ENCODE data around the gene MTMR6. TPM values are rescaled to one million over a fixed set of nuclear protein-coding genes. Genes with fewer than 3 reads are reported as not detected.

Gene MTMR6
- polyA plus RNA-seq, 1 donor (not counting 4 experiments of a cell fraction or from before 2014, with no cell fraction given), result 20.3 TPM

GRCh38 chr13:25227690-25228089 lies 59.6 kb downstream of the MTMR6 start:
- Histone ChIP-seq H3K4me3 (ENCODE audit: control insufficient read depth in 2 of 3, extremely low read depth in 1 of 3, insufficient read depth in 2 of 3, low read depth in 1 of 3, low read length in 3 of 3) (no peak overlapping the region), H2AFZ (ENCODE audit: control insufficient read depth, low read length) (no peak overlapping the region), H4K20me1 (ENCODE audit: control insufficient read depth, extremely low read depth, insufficient read depth, low read length) (no peaks in the 10 kb centered on the region), H3K36me3 (ENCODE audit: control insufficient read depth in 2 of 2, extremely low read depth in 1 of 2, insufficient read depth in 2 of 2, low read length in 2 of 2) (no peaks in the 10 kb centered on the region), H3K9me3 (ENCODE audit: control insufficient read depth, low read depth, low read length) (no peaks in the 10 kb centered on the region), H3K9ac (ENCODE audit: control insufficient read depth, extremely low read depth, insufficient read depth, low read length) (no peak overlapping the region), H3K79me2 (ENCODE audit: control insufficient read depth, insufficient read depth, low read length) (no peaks in the 10 kb centered on the region), H3K27me3 (ENCODE audit: control insufficient read depth, extremely low read depth, insufficient read depth, low read length) (peaks cover 12% of the 10 kb centered on the region), H3K27ac (ENCODE audit: control insufficient read depth, insufficient read depth, low read length) (no peak overlapping the region), H3K4me2 (ENCODE audit: control insufficient read depth, extremely low read depth, insufficient read depth, low read depth, low read length) (no peak overlapping the region), H3K4me1 (ENCODE audit: control insufficient read depth, extremely low read depth, insufficient read depth, low read length) (no peaks in the 10 kb centered on the region), H3K9me1 (ENCODE audit: control insufficient read depth, extremely low read depth, insufficient read depth, low read length) (no peaks in the 10 kb centered on the region)
- dilution Hi-C loops (cut with MboI; ENCODE audit: extremely low pct_ligation_motif_present, low sequenced_read_pairs), result no loop called here
- no peak for DNase-seq (ENCODE audit: low read depth, low spot score)
- TF ChIP-seq CTCF (optimal IDR thresholded peaks at IDR 0.05 in 1 of 3, IDR thresholded peaks at IDR 0.05 in 1 of 3, conservative IDR thresholded peaks at IDR 0.05 in 1 of 3; ENCODE audit: extremely low read depth in 1 of 3, insufficient read depth in 2 of 3, low read length in 3 of 3), result no peak
- no peak for TF ChIP-seq EZH2 (IDR thresholded peaks at IDR 0.05; ENCODE audit: low read length)
- FAIRE-seq, result no peak

GRCh38 chr13:25225970-25226369 lies 61.3 kb downstream of the MTMR6 start:
- Histone ChIP-seq H3K9me1 (ENCODE audit: control insufficient read depth, extremely low read depth, insufficient read depth, low read length) (no peaks in the 10 kb centered on the region), H3K4me3 (ENCODE audit: control insufficient read depth in 2 of 3, extremely low read depth in 1 of 3, insufficient read depth in 2 of 3, low read depth in 1 of 3, low read length in 3 of 3) (no peak overlapping the region), H3K27ac (ENCODE audit: control insufficient read depth, insufficient read depth, low read length) (no peak overlapping the region), H3K36me3 (ENCODE audit: control insufficient read depth in 2 of 2, extremely low read depth in 1 of 2, insufficient read depth in 2 of 2, low read length in 2 of 2) (no peaks in the 10 kb centered on the region), H3K27me3 (ENCODE audit: control insufficient read depth, extremely low read depth, insufficient read depth, low read length) (peaks cover 12% of the 10 kb centered on the region), H3K9ac (ENCODE audit: control insufficient read depth, extremely low read depth, insufficient read depth, low read length) (no peak overlapping the region), H3K4me1 (ENCODE audit: control insufficient read depth, extremely low read depth, insufficient read depth, low read length) (no peaks in the 10 kb centered on the region), H3K79me2 (ENCODE audit: control insufficient read depth, insufficient read depth, low read length) (no peaks in the 10 kb centered on the region), H3K9me3 (ENCODE audit: control insufficient read depth, low read depth, low read length) (no peaks in the 10 kb centered on the region), H4K20me1 (ENCODE audit: control insufficient read depth, extremely low read depth, insufficient read depth, low read length) (no peaks in the 10 kb centered on the region), H2AFZ (ENCODE audit: control insufficient read depth, low read length) (no peak overlapping the region), H3K4me2 (ENCODE audit: control insufficient read depth, extremely low read depth, insufficient read depth, low read depth, low read length) (no peak overlapping the region)
- TF ChIP-seq EZH2 (IDR thresholded peaks at IDR 0.05; ENCODE audit: low read length), result no peak
- TF ChIP-seq CTCF (optimal IDR thresholded peaks at IDR 0.05 in 1 of 3, IDR thresholded peaks at IDR 0.05 in 1 of 3, conservative IDR thresholded peaks at IDR 0.05 in 1 of 3; ENCODE audit: extremely low read depth in 1 of 3, insufficient read depth in 2 of 3, low read length in 3 of 3), result no peak
- dilution Hi-C loops (cut with MboI; ENCODE audit: extremely low pct_ligation_motif_present, low sequenced_read_pairs), result no loop called here
- DNase-seq (ENCODE audit: low read depth, low spot score) (no peak), FAIRE-seq (no peak)
